Stimulated activated CD8-positive, alpha-beta memory T cell treated with anti-CD3 and anti-CD28 coated beads, Interleukin-12 subunit alpha, Interleukin-12 subunit beta, amount 100 ng/mL, for 24 hours (primary cell): ENCODE data around the gene SLC38A2.

Experiments
- DNase-seq: peaks from one replicate; pipeline ENCODE4 v3.0.0-alpha.2; 2020; ENCODE audit errors: extremely low read depth

SLC38A2 gene

GRCh38 chr12:46374711-46375110, 2.1 kb upstream of the SLC38A2 start:
- no peak for DNase-seq

- no peak for DNase-seq
These were observed 1.7 kb upstream of the SLC38A2 start for GRCh38 chr12:46374310-46374709.

- no peak for DNase-seq
These were observed 1.0 kb upstream of the SLC38A2 start for GRCh38 chr12:46373301-46374296.

- DNase-seq = no peak
These were observed 642 bp downstream of the SLC38A2 start for GRCh38 chr12:46371718-46372543.

DNA sequence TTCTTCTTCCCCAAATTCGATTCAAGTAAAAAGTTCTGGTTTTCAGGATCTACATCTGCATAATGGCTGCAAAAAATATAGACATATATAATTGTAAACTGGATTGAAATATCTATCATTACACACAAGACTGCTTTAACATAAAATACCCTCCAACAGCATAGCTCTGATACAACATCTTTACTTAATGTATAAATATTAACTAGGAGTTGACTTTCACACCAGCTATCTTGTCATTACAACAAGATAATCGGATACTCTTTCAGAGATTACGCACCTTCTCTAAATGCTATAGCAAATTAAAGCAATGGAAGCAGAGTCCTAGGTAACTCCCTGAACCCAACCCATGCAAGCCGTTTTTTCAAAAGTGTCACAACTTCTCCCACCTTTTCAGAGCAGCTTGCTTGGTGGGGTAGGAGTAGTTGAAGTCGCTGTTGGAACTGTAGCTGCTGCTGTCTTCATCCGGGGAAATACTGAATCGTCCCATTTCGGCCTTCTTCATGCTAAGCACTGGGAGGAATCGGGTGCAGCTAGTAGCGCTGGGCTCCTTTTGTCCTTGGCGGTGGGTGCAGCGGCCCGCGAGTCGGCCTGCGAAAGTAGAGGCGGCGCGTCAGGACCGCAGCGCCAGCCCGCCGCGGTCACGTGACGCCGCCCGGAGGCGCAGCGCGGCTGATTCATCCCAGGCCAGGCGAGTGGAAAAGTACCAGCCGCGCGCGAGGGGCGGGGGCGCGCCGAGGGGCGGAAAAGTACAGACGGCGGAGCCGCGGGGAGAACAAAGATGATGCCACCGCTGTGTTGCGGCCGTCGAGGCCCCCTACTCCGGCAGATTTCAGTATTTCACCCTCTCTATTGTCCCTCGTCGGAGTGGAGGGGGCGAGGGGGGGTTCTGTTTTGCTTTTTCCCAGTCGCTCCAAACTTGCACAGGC, 1.5 kb downstream of the SLC38A2 start:
- peak; percentile 81 for DNase-seq

DNA sequence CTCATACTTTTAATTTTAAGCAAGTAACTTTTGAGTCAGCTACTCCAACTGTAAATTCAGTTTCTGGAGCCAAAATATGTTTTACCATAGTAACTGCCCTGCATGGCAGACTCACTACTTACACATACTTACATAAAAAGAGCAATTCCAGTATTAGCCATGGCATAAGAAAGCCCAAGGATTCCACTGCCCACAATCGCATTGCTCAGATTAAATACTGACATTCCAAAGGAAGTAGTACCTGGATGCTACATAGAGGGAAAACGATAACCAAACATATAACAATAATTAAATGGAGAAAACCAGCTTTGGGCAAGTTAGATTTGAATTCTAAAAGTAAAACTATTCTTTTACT, 2.2 kb downstream of the SLC38A2 start:
- DNase-seq = no peak

- no peak for DNase-seq
These were observed 2.8 kb downstream of the SLC38A2 start for GRCh38 chr12:46369474-46370379.

DNA sequence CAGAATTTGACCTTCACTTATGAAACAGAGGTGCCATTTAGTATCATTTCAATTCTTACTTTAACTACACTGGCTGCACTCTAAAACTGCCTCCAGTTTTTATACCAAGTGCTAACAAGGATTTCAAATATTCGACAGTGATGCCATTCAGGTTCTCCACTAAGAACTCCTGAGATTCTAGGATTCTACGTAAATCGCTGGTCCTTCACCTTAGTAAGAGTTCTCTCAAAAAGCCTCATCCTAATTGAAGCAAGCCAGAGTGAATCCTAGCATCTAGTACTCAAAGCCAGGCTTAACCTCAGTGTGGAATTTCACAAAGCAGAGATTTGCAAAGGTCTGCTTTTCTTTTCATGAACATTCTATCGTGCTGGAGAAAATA, 3.5 kb downstream of the SLC38A2 start:
- no peak for DNase-seq

DNA sequence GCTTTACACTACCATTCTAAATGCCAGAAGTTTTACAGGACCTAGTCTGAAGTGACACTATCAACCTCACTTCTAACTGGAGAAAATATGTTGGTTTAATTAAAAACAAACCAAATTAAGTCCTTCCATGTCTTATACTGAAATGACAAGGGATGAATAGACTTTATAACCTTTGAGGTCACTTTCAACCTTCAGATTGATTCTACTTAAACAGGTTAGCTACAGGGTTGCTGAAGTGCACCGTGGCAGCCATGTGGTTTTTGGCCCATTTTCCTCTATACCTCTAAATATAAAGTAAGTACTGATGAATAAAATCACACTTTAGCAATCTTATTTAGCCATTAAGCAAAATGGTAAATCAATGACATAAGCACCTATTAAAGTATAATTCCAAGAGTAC, 3.9 kb downstream of the SLC38A2 start:
- DNase-seq = no peak

DNA sequence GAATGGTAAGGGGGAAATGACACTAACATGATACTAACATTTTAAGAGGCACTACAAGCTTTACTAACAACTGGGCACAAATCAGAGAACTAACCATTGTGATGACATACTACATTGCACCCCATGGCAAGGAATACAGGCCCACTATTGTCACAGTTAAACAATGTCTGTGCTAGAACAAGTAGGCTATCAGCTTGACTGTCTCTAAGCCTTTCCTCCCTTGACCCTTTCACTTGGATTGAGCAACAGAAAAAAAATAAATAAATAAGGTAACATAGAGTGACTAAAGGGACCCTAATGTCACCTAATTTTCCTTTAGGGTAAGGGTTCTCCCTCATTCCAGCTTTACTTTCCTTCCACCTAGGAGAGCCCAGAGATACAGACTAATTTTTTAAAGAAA, 4.4 kb downstream of the SLC38A2 start:
- DNase-seq = no peak

GRCh38 chr12:46367351-46368029, 5.1 kb downstream of the SLC38A2 start:
- DNase-seq = no peak

GRCh38 chr12:46366771-46367170, 5.8 kb downstream of the SLC38A2 start:
- DNase-seq = no peak

- DNase-seq = no peak
These were observed 6.6 kb downstream of the SLC38A2 start for GRCh38 chr12:46365951-46366379.

DNA sequence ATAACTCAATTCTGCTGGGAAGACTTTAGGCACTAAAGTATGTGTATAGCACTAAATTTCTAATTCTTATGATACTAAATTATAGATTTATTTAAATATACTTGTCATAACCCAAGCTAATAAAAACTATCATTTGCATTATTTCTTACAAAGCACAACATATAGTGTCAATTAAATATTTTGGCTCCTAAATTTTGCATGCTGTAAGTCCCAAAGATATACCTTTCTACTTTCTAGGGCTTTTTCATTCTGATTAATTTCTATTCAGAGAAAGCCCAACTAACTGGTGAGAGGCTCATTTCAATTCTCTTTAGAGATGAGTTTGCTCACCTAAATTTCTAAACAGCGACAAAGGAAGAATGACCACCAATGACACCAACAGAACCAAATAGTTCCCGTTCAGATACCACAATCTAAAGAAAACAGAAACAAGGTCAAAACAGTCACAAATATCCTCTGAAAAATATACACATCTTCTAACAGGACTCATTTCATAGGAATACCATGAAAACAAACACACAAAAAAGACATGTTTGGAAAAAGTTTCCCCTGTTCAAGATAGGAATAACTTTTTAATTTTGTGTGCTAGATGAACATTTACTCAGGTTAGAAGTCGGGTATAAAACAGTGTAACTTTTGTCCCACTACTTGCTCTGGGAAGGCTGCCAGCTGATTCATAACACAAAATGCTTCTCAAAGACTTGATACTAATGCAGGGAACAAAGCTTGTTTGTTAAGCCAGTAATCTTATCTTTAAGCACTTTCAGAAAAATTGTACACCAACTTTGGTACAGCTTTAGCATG, 7.6 kb downstream of the SLC38A2 start:
- no peak for DNase-seq

DNA sequence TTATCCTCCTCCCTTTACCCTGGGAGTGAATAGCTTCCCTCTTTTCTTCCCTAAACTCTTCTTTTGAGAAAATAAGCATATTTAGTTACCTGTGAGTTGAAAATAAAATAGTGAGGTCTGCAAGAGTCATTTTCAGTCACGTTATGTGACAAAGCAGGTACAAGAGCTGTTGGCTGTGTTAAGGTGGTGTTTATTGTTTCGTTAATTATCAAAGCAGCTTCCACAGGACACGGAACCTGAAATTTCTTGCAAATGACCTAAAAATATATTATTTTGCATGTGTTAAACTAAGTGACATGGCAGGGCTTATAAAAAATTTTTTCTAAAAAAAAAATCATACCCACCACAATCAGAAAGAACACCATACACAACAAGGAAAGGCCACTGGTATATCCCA, 8.3 kb downstream of the SLC38A2 start:
- no peak for DNase-seq

GRCh38 chr12:46363582-46364299, 8.8 kb downstream of the SLC38A2 start:
- DNase-seq = no peak

- no peak for DNase-seq
These were observed 9.5 kb downstream of the SLC38A2 start for GRCh38 chr12:46362895-46363581.

GRCh38 chr12:46361667-46362034, 10.9 kb downstream of the SLC38A2 start:
- DNase-seq = no peak
